Measurements from ENCODE around the gene IL17RA. TPM values are rescaled to one million over a fixed set of nuclear protein-coding genes. Genes with fewer than 3 reads are reported as not detected.

IL17RA gene
- total RNA-seq, 1 experiment from 2014 or later, result 4.9 TPM

- no peak for DNase-seq (ENCODE audit: low read depth)
These were observed 72.9 kb downstream of the IL17RA start for GRCh38 chr22:17157714-17158113.

- DNase-seq (ENCODE audit: low read depth), result no peak
These were observed 73.4 kb downstream of the IL17RA start for GRCh38 chr22:17158176-17158567.

GRCh38 chr22:17158568-17159503 is 74.0 kb downstream of the IL17RA start, which contains the start of gene HDHD5:
HDHD5 (minus strand) TSS chr22:17159277; CDS start chr22:17159251, 26 bp downstream.
- peak; percentile 83 for DNase-seq (ENCODE audit: low read depth)

- DNase-seq (ENCODE audit: low read depth), result peak; percentile 39
These were observed 74.7 kb downstream of the IL17RA start for GRCh38 chr22:17159504-17159951.

GRCh38 chr22:17161991-17162390 is 77.2 kb downstream of the IL17RA start:
- peak; percentile 71 for DNase-seq (ENCODE audit: low read depth)

GRCh38 chr22:17162731-17163130 is 77.9 kb downstream of the IL17RA start:
- no peak for DNase-seq (ENCODE audit: low read depth)

- no peak for DNase-seq (ENCODE audit: low read depth)
These were observed 79.7 kb downstream of the IL17RA start for GRCh38 chr22:17164392-17165024.

Other genes starting within 250 kb of the IL17RA start
- gene GAB4, start 76.8 kb upstream of the IL17RA start, total RNA-seq (2014; rRNA removed; shearing (Covaris generic)), result not detected in 2 replicates
- not detected in 2 replicates for gene TMEM121B, start 36.4 kb downstream of the IL17RA start, total RNA-seq (2014; rRNA removed; shearing (Covaris generic))
- gene HDHD5, start 74.3 kb downstream of the IL17RA start, total RNA-seq (2014; rRNA removed; shearing (Covaris generic)), result 22.2 and 26.3 TPM in 2 replicates
- 4.6 and 5.2 TPM in 2 replicates for gene ADA2, start 134.4 kb downstream of the IL17RA start, total RNA-seq (2014; rRNA removed; shearing (Covaris generic))

All from RPMI7951 (cell line).